HL-60 (cell line): ENCODE data around the gene RPS27L.

Source experiments
- DNase-seq, 2 experiments: peaks; one replicate each; pipeline ENCODE4 v3.0.0-alpha.2; 2010 to 2020; ENCODE audit warnings: low read depth in 1 of 2, low spot score in 1 of 2
- H3K27ac ChIP-seq: fragments of 250-450 bp; sonication (Bioruptor Pico); replicated peaks from 2 replicates; pipeline ENCODE4 v1.5.1; 2020; ENCODE audit warnings: mild to moderate bottlenecking, moderate library complexity
- H3K27me3 ChIP-seq: fragments of 250-450 bp; sonication (Bioruptor Pico); 2 replicates; pipeline ENCODE4 v1.5.1; 2021; ENCODE audit warnings: mild to moderate bottlenecking, moderate library complexity; ENCODE audit not compliant: insufficient read depth, poor library complexity, severe bottlenecking
- H3K4me3 ChIP-seq: replicated peaks from 2 replicates; pipeline ENCODE4 v1.5.1; 2011; ENCODE audit warnings: mild to moderate bottlenecking, control low read depth, low read length; ENCODE audit not compliant: insufficient read depth
- CTCF ChIP-seq: IDR thresholded peaks from one replicate; pipeline ENCODE4 v1.5.1; 2011; ENCODE audit warnings: low read length, control low read depth, inconsistent platforms; ENCODE audit not compliant: insufficient read depth
- GABPA ChIP-seq: IDR thresholded peaks from 2 replicates; pipeline ENCODE4 v1.6.1; 2012; ENCODE audit warnings: low read depth
- POLR2AphosphoS5 ChIP-seq: IDR thresholded peaks from 2 replicates; pipeline ENCODE4 v1.6.1; 2012; ENCODE audit warnings: low read depth
- REST ChIP-seq: IDR thresholded peaks from 2 replicates; pipeline ENCODE4 v1.6.1; 2012; ENCODE audit warnings: low read depth; ENCODE audit not compliant: insufficient replicate concordance
- SPI1 ChIP-seq: IDR thresholded peaks from 2 replicates; pipeline ENCODE4 v1.6.1; 2012; ENCODE audit warnings: low read depth, mild to moderate bottlenecking, borderline replicate concordance

RPS27L gene

GRCh38 chr15:63172376-63172775, 15.1 kb upstream of the RPS27L start:
- H3K4me3 ChIP-seq, result no peak overlapping the region
- TF ChIP-seq POLR2AphosphoS5, result no peak
- TF ChIP-seq REST, result no peak
- no peak for TF ChIP-seq CTCF
- no peak for DNase-seq
- no peak overlapping the region for H3K27ac ChIP-seq
- no peaks in the 10 kb centered on the region for H3K27me3 ChIP-seq

GRCh38 chr15:63169788-63170187, 12.5 kb upstream of the RPS27L start:
- Histone ChIP-seq H3K27ac (no peak overlapping the region), H3K4me3 (no peak overlapping the region), H3K27me3 (no peaks in the 10 kb centered on the region)
- no peak for DNase-seq
- TF ChIP-seq REST (no peak), SPI1 (no peak), CTCF (no peak), GABPA (no peak), POLR2AphosphoS5 (no peak)

- DNase-seq, result peak in 1 of 2 experiments; percentile 62
- Histone ChIP-seq H3K27ac (no peak overlapping the region), H3K27me3 (no peaks in the 10 kb centered on the region), H3K4me3 (no peak overlapping the region)
- TF ChIP-seq GABPA (no peak), SPI1 (no peak), REST (no peak)
Observed at GRCh38 chr15:63166219-63166618, 8.9 kb upstream of the RPS27L start.

GRCh38 chr15:63165166-63165859, 8.0 kb upstream of the RPS27L start:
- no peak for DNase-seq
- TF ChIP-seq SPI1, result no peak
- no peak for TF ChIP-seq GABPA
- TF ChIP-seq REST, result no peak
- TF ChIP-seq CTCF, result no peak
- TF ChIP-seq POLR2AphosphoS5, result no peak

More at GRCh38 chr15:63165166-63165859, 8.0 kb upstream of the RPS27L start:
- no peak overlapping the region for H3K4me3 ChIP-seq
- no peaks in the 10 kb centered on the region for H3K27me3 ChIP-seq
- H3K27ac ChIP-seq, result no peak overlapping the region
